GM18508 (cell line): ENCODE results near the gene SERPINB12.

Experiments
- ATAC-seq: cut with Tn5 transposase; IDR thresholded peaks from one replicate; pipeline ENCODE4 v1.9.1; 2021; ENCODE audit warnings: moderate number of reproducible peaks; ENCODE audit not compliant: insufficient read depth, unreplicated experiment

Gene SERPINB12

GRCh38 chr18:63545000-63545399 lies 2.8 kb downstream of the SERPINB12 start:
- no peak for ATAC-seq

DNA sequence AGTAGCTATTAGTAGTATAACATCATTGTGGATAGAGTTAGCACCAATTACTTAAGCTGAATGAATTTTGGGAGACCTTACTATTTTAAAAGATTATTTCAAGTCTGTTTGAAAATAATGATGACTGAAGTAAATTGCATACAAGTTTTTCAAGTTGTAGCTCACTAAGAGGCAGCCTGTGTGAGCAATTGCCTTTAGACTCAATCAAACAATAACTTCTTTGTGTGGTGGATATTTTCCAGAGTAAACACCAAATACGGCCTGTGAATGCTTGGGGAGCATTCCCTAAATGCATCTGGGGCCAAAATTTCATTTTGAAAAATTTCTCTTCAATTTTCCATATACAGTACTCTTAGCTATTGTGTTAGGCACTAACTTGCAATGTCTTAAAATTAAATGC lies 7.9 kb downstream of the SERPINB12 start:
- ATAC-seq: no peak

GRCh38 chr18:63551769-63552168 lies 9.6 kb downstream of the SERPINB12 start:
- no peak for ATAC-seq

- no peak for ATAC-seq
Observed at GRCh38 chr18:63552581-63552980, 10.4 kb downstream of the SERPINB12 start.

- ATAC-seq: no peak
Observed at GRCh38 chr18:63553081-63553480, 10.9 kb downstream of the SERPINB12 start.

DNA sequence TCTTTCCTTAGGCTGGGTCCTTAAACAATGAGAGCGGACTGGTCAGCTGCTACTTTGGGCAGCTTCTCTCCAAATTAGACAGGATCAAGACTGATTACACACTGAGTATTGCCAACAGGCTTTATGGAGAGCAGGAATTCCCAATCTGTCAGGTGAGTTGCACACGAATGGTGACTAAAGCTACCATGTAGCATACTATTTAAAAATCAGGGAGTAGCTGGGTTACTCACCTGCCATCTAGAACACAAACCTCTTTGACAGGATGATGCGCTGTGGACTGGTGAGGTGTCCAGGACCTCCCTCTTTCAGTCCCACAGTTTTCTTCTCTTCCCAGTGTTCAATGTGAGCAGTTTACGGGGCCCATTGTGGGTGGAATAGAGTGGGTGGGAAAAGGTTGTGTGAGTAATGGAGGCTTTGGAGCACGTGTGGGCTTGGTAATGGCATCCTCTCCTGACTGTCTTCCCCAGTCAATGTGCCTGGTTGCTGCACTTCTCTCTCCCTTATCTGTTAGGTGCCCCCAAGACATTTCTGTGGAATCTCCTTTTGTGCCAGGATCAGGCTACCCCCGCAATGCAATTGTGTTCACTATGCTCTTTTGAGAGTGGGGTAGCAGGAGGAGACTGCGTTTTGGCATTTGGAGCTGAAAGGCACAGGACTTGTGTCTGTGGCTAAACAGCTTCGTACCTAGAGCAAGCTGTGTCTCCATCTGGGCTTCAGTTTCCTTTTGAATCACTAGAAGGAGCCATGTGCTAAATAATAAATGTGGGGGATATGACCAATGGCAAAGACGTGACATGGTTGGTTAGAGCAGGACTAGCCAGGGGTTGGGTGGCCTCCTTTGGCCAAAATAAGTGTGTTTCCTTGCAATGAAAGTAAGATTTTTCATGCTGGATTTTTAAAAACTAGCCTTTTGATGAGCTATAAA lies 17.7 kb downstream of the SERPINB12 start:
- ATAC-seq: no peak

DNA sequence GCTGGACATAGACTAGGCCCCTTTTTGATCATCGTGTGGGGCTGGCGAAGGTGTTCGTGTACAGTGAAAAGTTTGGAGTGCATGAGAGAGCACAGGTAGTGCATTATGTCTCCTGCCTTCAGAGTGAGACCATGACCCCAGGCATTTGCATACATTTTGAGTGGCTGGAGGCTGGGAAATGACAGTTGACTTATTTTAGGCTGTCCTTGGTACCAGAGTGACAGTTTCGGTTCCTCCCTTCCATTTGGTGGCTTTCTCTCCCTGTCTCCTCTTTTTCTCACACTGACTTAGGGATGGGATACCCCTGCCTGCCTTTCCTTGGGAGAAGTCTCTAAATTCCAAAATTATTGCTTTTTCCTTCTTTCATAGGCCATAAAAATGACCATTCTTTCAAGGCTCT lies 20.1 kb downstream of the SERPINB12 start:
- ATAC-seq: peak; percentile 43

DNA sequence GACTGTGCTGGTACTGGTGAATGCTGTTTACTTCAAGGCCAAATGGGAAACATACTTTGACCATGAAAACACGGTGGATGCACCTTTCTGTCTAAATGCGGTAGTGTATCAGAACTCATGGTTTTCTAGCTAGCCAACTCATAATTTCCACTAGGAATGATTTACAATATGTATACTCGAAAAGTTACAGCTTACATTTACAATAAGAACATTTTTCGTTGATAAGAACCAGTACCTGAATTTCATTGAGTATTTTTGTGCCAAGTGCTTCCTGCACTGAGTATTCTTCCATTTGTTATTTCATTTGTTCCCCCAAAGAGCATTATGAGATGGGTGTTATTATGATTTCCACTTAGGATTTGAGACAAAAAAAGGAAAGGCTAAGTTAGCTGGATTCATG lies 21.9 kb downstream of the SERPINB12 start:
- no peak for ATAC-seq

DNA sequence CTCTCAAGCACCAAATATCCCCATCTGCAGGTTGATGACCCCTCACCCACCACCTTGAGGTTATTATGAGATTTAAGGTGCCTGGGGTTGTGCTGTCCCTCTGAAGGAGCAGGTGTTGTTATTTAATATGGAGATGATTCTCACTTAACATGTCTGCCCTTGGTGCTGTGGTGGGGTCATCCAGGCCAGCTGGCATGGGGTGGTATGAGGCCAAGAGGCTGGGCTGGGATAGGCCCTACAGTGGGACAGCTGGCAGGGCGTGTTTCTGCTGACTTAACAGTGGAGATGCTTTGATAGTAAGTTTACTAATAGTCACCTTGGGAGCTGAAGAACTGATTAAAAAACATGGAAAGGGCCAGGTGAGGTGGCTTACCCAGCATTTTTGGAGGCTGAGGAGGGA lies 22.4 kb downstream of the SERPINB12 start:
- ATAC-seq: no peak

- no peak for ATAC-seq
Observed at GRCh38 chr18:63567276-63567675, 25.1 kb downstream of the SERPINB12 start.

DNA sequence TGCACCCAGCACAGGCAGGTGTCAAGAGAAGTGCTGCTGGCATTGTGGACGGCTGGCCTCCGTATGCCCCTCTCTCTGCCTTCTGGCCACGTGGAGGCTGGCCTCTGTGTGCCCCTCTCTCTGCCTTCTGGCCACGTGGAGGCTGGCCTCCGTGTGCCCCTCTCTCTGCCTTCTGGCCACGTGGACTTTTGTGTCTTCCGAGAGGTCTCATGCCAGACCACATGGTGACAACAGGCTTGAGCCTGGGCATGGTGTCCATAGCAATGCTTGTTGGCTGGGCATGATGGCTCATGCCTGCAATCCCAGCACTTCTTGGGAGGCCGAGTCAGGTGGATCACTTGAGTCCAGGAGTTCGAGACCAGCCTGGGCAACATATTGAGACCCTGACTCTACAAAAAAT lies 25.7 kb downstream of the SERPINB12 start:
- ATAC-seq: no peak

DNA sequence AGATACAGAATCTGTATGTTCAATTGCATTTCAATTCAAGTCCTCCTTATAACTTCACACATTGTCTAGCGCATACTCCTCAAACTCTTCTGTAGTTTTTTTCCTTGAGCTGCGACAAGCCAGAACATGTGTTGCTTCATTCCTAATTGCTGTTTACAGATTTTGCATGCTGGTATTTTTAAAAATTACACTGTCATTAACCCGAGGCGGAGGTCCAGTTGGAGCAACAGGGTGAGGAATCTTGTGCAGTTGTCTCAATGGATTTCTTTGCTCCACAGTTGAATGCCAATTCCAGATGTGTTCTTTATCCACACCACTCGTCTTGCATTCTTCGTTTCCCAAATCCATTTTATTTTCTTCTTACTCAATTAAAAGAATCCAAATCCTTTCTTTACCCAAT lies 28.6 kb downstream of the SERPINB12 start:
- ATAC-seq: no peak

- no peak for ATAC-seq
Observed at GRCh38 chr18:63575681-63576080, 33.5 kb downstream of the SERPINB12 start.

- no peak for ATAC-seq
Observed at GRCh38 chr18:63578357-63578958, 36.3 kb downstream of the SERPINB12 start.

- no peak for ATAC-seq
Observed at GRCh38 chr18:63579616-63580015, 37.4 kb downstream of the SERPINB12 start.

DNA sequence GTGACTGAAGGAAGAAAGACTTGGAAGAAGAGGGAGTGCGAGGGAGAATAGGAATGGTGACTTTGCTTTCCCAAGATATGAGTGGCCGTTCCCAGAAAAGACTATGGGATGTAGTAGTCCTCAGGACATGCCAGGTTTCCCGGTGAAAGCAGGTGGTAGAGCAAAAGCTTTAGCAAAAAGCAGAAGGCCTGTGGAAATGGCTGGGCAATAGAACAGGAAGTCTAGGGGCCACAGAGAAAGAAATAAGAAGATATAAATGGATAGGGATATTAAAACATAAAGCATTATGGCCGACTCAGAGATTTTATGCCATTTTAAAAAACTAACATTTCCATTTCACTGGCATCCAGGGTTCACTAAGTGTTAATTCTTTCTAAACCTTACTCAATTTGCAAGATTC lies 43.8 kb downstream of the SERPINB12 start:
- ATAC-seq: no peak

DNA sequence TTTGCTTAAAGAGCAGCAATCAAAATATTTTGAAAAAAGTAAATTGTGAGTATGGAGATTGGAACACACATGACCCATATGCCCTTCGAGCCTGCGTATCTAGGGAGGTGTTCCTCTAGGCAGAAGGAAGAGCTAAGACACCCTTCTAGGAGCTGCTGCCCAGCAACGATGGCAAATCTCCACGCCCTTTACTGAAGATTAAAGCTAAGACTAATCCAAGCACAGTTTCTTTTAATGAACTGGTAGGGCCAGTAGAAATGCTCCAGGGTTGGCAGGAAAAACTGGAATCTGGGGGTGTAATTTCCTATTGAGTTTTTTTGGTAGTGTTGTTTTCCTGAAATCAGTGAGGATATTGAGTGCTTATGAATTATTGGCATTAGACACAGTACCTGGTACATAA lies 44.3 kb downstream of the SERPINB12 start:
- ATAC-seq: no peak

GRCh38 chr18:63586966-63587365 lies 44.8 kb downstream of the SERPINB12 start, which contains the start of gene SERPINB13:
Gene SERPINB13, plus strand, starts transcription at chr18:63587343. Its CDS starts 1,325 bp downstream, at chr18:63588668.
- ATAC-seq: no peak

DNA sequence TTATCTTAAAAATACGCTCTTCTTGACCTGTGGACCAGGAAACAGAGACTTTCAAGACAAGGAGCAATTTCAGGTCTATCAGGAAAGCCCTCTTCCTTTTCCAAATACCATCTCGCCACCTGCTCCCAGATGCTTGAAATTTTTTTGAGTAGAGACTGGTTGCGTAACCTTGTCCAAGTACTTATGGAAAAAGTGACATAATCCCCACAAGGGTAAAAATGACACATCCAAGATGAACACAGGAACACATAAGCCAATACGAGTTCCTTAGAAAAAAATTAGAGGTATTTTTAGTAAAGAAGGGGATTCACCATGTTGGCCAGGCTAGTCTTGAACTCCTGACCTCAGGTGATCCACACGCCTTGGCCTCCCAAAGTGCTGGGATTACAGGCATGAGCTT lies 46.7 kb downstream of the SERPINB12 start:
- ATAC-seq: no peak

DNA sequence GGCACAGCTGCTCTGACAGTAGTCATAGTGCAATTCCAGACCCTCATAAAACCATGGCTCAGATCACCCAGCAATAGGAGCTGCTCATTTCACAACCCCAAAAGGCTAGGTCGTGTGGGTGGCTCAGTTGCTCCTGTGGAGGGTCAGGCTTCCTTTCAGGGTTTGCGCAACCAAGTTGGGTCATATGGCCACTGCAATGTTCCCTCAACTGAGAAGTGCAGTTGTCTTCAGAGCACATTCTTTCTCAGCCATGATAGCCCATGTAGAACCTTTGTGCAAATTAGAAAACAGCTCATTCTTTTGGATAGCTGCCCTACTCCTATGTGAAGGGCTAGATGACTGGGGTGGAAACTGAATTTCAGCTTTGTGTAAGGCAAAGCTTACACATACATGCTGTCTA lies 48.2 kb downstream of the SERPINB12 start:
- no peak for ATAC-seq

GRCh38 chr18:63590966-63591695 lies 49.0 kb downstream of the SERPINB12 start:
- no peak for ATAC-seq
